GM23338 (cell line): Measurements from ENCODE around the gene TMEM151B. TPM values are rescaled to one million over a fixed set of nuclear protein-coding genes. Genes with fewer than 3 reads are reported as not detected.

Experiments
- ATAC-seq: fragments of 200-7000 bp; cut with Tn5 transposase; 3 replicates; pipeline ENCODE4 v1.9.1; 2020
- DNase-seq: peaks from one replicate; pipeline ENCODE4 v3.0.0-alpha.2; 2015; ENCODE audit warnings: low spot score
- H2AFZ ChIP-seq: fragments of 200-600 bp; sonication (generic); 2 replicates; pipeline ENCODE4 v1.8.0; 2016; ENCODE audit warnings: antibody characterized with exemption, mild to moderate bottlenecking, moderate library complexity
- H3F3A ChIP-seq: fragments of 200-600 bp; sonication (generic); replicated peaks from 2 replicates; pipeline ENCODE4 v1.8.0; 2017; ENCODE audit warnings: antibody characterized with exemption, mixed run types, low read depth
- H3K27ac ChIP-seq: fragments of 200-600 bp; sonication (generic); 2 replicates; pipeline ENCODE4 v1.6.1; 2016; ENCODE audit warnings: low read depth
- H3K27me3 ChIP-seq: fragments of 200-600 bp; sonication (generic); 2 replicates; pipeline ENCODE4 v1.8.0; 2016; ENCODE audit warnings: mild to moderate bottlenecking, mixed run types, moderate library complexity; ENCODE audit not compliant: insufficient read depth
- H3K36me3 ChIP-seq: fragments of 200-600 bp; sonication (generic); 2 replicates; pipeline ENCODE4 v1.8.0; 2016; ENCODE audit warnings: mild to moderate bottlenecking; ENCODE audit not compliant: insufficient read depth
- H3K4me1 ChIP-seq: fragments of 200-600 bp; sonication (generic); 2 replicates; pipeline ENCODE4 v1.8.0; 2016; ENCODE audit warnings: mild to moderate bottlenecking, moderate library complexity; ENCODE audit not compliant: insufficient read depth
- H3K4me2 ChIP-seq: fragments of 200-600 bp; sonication (generic); 2 replicates; pipeline ENCODE4 v1.7.1; 2017; ENCODE audit warnings: mixed run types
- H3K4me3 ChIP-seq: fragments of 200-600 bp; sonication (generic); 2 replicates; pipeline ENCODE4 v1.6.1; 2016; ENCODE audit warnings: mixed run types
- H3K79me2 ChIP-seq: fragments of 200-600 bp; sonication (generic); replicated peaks from 2 replicates; pipeline ENCODE4 v1.8.0; 2017; ENCODE audit warnings: mild to moderate bottlenecking; ENCODE audit not compliant: insufficient read depth
- H3K9me2 ChIP-seq: fragments of 200-600 bp; sonication (generic); 2 replicates; pipeline ENCODE4 v1.8.0; 2017; ENCODE audit not compliant: insufficient read depth
- H4K20me1 ChIP-seq: fragments of 200-600 bp; sonication (generic); replicated peaks from 2 replicates; pipeline ENCODE4 v1.8.0; 2017; ENCODE audit warnings: mild to moderate bottlenecking; ENCODE audit not compliant: insufficient read depth
- H3K27ac Mint-ChIP-seq: 2 replicates; pipeline ENCODE4 v1.8.0; 2020; ENCODE audit warnings: inconsistent platforms, mild to moderate bottlenecking, moderate library complexity, mixed read lengths
- H3K27me3 Mint-ChIP-seq: 3 replicates; pipeline ENCODE4 v1.8.0; 2022; ENCODE audit warnings: low read depth, mild to moderate bottlenecking, moderate library complexity, mixed read lengths, inconsistent platforms; ENCODE audit not compliant: insufficient read depth, poor library complexity
- H3K36me3 Mint-ChIP-seq: 3 replicates; pipeline ENCODE4 v1.8.0; 2021; ENCODE audit warnings: low read depth, mild to moderate bottlenecking, inconsistent platforms, moderate library complexity, mixed read lengths
- H3K4me1 Mint-ChIP-seq: 3 replicates; pipeline ENCODE4 v1.8.0; 2020; ENCODE audit warnings: mild to moderate bottlenecking, inconsistent platforms, mixed read lengths
- H3K4me3 Mint-ChIP-seq: 3 replicates; pipeline ENCODE4 v1.8.0; 2021; ENCODE audit warnings: moderate library complexity, mild to moderate bottlenecking, inconsistent platforms, mixed read lengths
- H3K9me3 Mint-ChIP-seq: 3 replicates; pipeline ENCODE4 v1.8.0; 2020; ENCODE audit warnings: moderate library complexity, mild to moderate bottlenecking, inconsistent platforms, mixed read lengths
- CTCF ChIP-seq, 2 experiments: fragments of 200-600 bp in 1 of 2; sonication (generic) in 1 of 2; conservative IDR thresholded peaks; 2 replicates each; pipeline versions ENCODE4 v1.5.1 to v1.6.1; 2016 to 2017; ENCODE audit warnings: antibody characterized with exemption in 2 of 2, low read depth in 2 of 2, mild to moderate bottlenecking in 2 of 2, moderate library complexity in 1 of 2
- NANOG ChIP-seq: IDR thresholded peaks from 2 replicates; pipeline ENCODE4 v1.6.1; 2016; ENCODE audit warnings: antibody characterized with exemption, borderline replicate concordance
- POLR2AphosphoS5 ChIP-seq: IDR thresholded peaks from 2 replicates; pipeline ENCODE4 v1.6.1; 2016; ENCODE audit warnings: antibody characterized with exemption, low read depth
- STAT1 ChIP-seq: IDR thresholded peaks from one replicate; pipeline ENCODE4 v1.6.1; 2016; ENCODE audit warnings: antibody characterized with exemption; ENCODE audit not compliant: unreplicated experiment
- ZNF331 ChIP-seq: fragments of 250-450 bp; sonication (Bioruptor Pico); IDR thresholded peaks from 2 replicates; pipeline ENCODE4 v1.5.0; 2020; ENCODE audit warnings: low read depth, mild to moderate bottlenecking, moderate library complexity
- polyA plus RNA-seq: library from polyadenylated mRNA; unstranded; fragments of >200 nt; fragmentation: Nextera tagmentation; extraction: Ambion mirVana; gene quantifications from 2 replicates; pipeline ENCODE4 v1.2.1, GENCODE V29; 2016
- total RNA-seq: library from RNA; depleted of rRNA; stranded (reverse); fragments of >200 nt; shearing (Covaris generic); gene quantifications from 2 replicates; pipeline ENCODE4 v1.2.3, GENCODE V29; 2014

TMEM151B gene
- total and polyA plus RNA-seq, 2 experiments from 2014 or later = 0.91 to 14.6 TPM

GRCh38 chr6:44251576-44252524, 18.4 kb upstream of the TMEM151B start:
- Histone ChIP-seq H3K36me3 (peaks cover 65% of the 10 kb centered on the region), H3K27ac (peak overlapping the region; percentile 99; the same call in 1 of the 2 replicates), H3K4me1 (peaks cover 19% of the 10 kb centered on the region), H3K27me3 (no peaks in the 10 kb centered on the region), H4K20me1 (peaks cover 63% of the 10 kb centered on the region), H3K79me2 (peaks cover 65% of the 10 kb centered on the region), H3F3A (peaks cover 93% of the 10 kb centered on the region), H3K4me2 (no peak overlapping the region), H2AFZ (no peak overlapping the region), H3K9me2 (no peaks in the 10 kb centered on the region), H3K4me3 (no peak overlapping the region)
- no peak for ATAC-seq
- H3K36me3 Mint-ChIP-seq = peaks cover 94% of the 10 kb centered on the region
- DNase-seq = no peak
- H3K27ac Mint-ChIP-seq = peak overlapping the region; percentile 72
- H3K27me3 Mint-ChIP-seq = peaks cover 76% of the 10 kb centered on the region
- H3K4me1 Mint-ChIP-seq = peaks cover 62% of the 10 kb centered on the region
- peaks cover 13% of the 10 kb centered on the region for H3K9me3 Mint-ChIP-seq
- no peak for TF ChIP-seq ZNF331 (CRISPR knock-in tag)
- peak; percentile 37; the same call in 1 of the 2 replicates for TF ChIP-seq POLR2AphosphoS5
- peak overlapping the region; percentile 49 for H3K4me3 Mint-ChIP-seq

GRCh38 chr6:44253307-44254101, 16.7 kb upstream of the TMEM151B start:
- Histone ChIP-seq H3K36me3 (peaks cover 59% of the 10 kb centered on the region), H3K4me1 (peaks cover 18% of the 10 kb centered on the region), H3K27me3 (no peaks in the 10 kb centered on the region), H3K27ac (peak overlapping the region; percentile 99), H3F3A (peaks cover 79% of the 10 kb centered on the region), H3K79me2 (peaks cover 48% of the 10 kb centered on the region), H2AFZ (no peak overlapping the region), H4K20me1 (peaks cover 49% of the 10 kb centered on the region), H3K4me3 (no peak overlapping the region), H3K9me2 (no peaks in the 10 kb centered on the region), H3K4me2 (no peak overlapping the region)
- Mint-ChIP-seq H3K4me1 (peaks cover 69% of the 10 kb centered on the region), H3K4me3 (peak overlapping the region; percentile 34; the same call in 1 of the 3 replicates), H3K27me3 (peaks cover 71% of the 10 kb centered on the region), H3K36me3 (peaks cover 82% of the 10 kb centered on the region), H3K27ac (no peak overlapping the region; the same call in 1 of the 2 replicates), H3K9me3 (peaks cover 9% of the 10 kb centered on the region)
- DNase-seq (peak; percentile 83), ATAC-seq (peak; percentile 5)
- TF ChIP-seq CTCF (conservative IDR thresholded peaks at IDR 0.05; ENCODE audit: low read depth in 2 of 2) (peak; percentile 66 to 72), NANOG (no peak), POLR2AphosphoS5 (peak; percentile 1; the same call in 1 of the 2 replicates), STAT1 (no peak)
